A549 (cell line): ENCODE measurements around the gene TWIST1. TPM values are rescaled to one million over a fixed set of nuclear protein-coding genes. Genes with fewer than 3 reads are reported as not detected.

Source experiments
- ATAC-seq, 2 experiments: fragments of 200-7000 bp in 1 of 2; fragments of >200 bp in 1 of 2; cut with Nextera tagmentation in 1 of 2; cut with Tn5 transposase in 1 of 2; 3 replicates each; pipeline versions ENCODE4 v1.8.0 to v1.9.1; 2018 to 2020; ENCODE audit warnings: mild to moderate bottlenecking in 1 of 2, moderate library complexity in 1 of 2
- CTCF ChIA-PET: fragments of 300-600 bp; sonication (Branson Sonifier 250); formaldehyde crosslinking; extraction: SDS; loops from one replicate; lab custom pipeline; 2021; ENCODE audit warnings: antibody characterized with exemption, inconsistent platforms; lab: Yijun Ruan, JAX
- POLR2A ChIA-PET: fragments of 350-600 bp; formaldehyde crosslinking; extraction: SDS; loops from one replicate; lab custom pipeline; 2021; ENCODE audit warnings: antibody characterized with exemption, inconsistent platforms; lab: Yijun Ruan, JAX
- DNase-seq, 2 experiments: peaks; one replicate each; pipeline versions ENCODE4 v3.0.0 to v3.0.0-alpha.2; 2011 to 2016; ENCODE audit warnings: low read depth in 1 of 2, low spot score in 1 of 2
- FAIRE-seq: peaks from 2 replicates; lab custom pipeline; 2011; peaks lifted over from hg19 to GRCh38; lab: Jason Lieb, UNC
- H3K27ac ChIP-seq, 2 experiments: fragments of >200 bp; sonication (Bioruptor Twin); formaldehyde crosslinking; 3 replicates each; pipeline ENCODE4 v1.5.1; 2016 to 2017
- H3K4me1 ChIP-seq: fragments of >200 bp; sonication (Bioruptor Twin); formaldehyde crosslinking; 3 replicates; pipeline ENCODE4 v1.6.1; 2016
- H3K4me2 ChIP-seq: fragments of >200 bp; sonication (Bioruptor Twin); formaldehyde crosslinking; 3 replicates; pipeline ENCODE4 v1.6.1; 2016
- H3K4me3 ChIP-seq: fragments of >200 bp; sonication (Bioruptor Twin); formaldehyde crosslinking; 3 replicates; pipeline ENCODE4 v1.5.1; 2016
- H3K9me3 ChIP-seq: fragments of >200 bp; sonication (Bioruptor Twin); formaldehyde crosslinking; 3 replicates; pipeline ENCODE4 v1.6.1; 2016
- ATOH8 ChIP-seq: fragments of 250-450 bp; sonication (Bioruptor Pico); IDR thresholded peaks from 2 replicates; pipeline ENCODE4 v1.5.0; 2020; ENCODE audit warnings: low read depth, mild to moderate bottlenecking, moderate library complexity
- CBX8 ChIP-seq: fragments of 200-600 bp; sonication (generic); IDR thresholded peaks from 2 replicates; pipeline ENCODE4 v1.6.1; 2016
- CEBPB ChIP-seq, 2 experiments: fragments of >200 bp in 1 of 2; sonication (Bioruptor Twin) in 1 of 2; formaldehyde crosslinking in 1 of 2; IDR thresholded peaks; 2 replicates each; pipeline ENCODE4 v1.6.1; 2012 to 2016
- CHD4 ChIP-seq: fragments of 200-600 bp; sonication (generic); IDR thresholded peaks from 2 replicates; pipeline ENCODE4 v1.6.1; 2016; ENCODE audit warnings: antibody characterized with exemption, mild to moderate bottlenecking, borderline replicate concordance
- FOSB ChIP-seq: fragments of 250-450 bp; sonication (Bioruptor Pico); IDR thresholded peaks from 2 replicates; pipeline ENCODE4 v1.5.0; 2020; ENCODE audit warnings: mild to moderate bottlenecking, moderate library complexity
- HDAC2 ChIP-seq: fragments of 200-600 bp; sonication (generic); IDR thresholded peaks from 2 replicates; pipeline ENCODE4 v1.6.1; 2016
- HES2 ChIP-seq: fragments of >200 bp; sonication (Bioruptor Twin); formaldehyde crosslinking; IDR thresholded peaks from 2 replicates; pipeline ENCODE4 v1.6.1; 2016
- HEYL ChIP-seq: fragments of 250-450 bp; sonication (Bioruptor Pico); IDR thresholded peaks from 2 replicates; pipeline ENCODE4 v1.8.0; 2021; ENCODE audit warnings: mild to moderate bottlenecking, moderate library complexity
- HMGXB4 ChIP-seq: fragments of 250-450 bp; sonication (Bioruptor Pico); IDR thresholded peaks from 2 replicates; pipeline ENCODE4 v1.5.0; 2021; ENCODE audit warnings: mild to moderate bottlenecking, moderate library complexity, borderline replicate concordance
- HOXB13 ChIP-seq: fragments of 250-450 bp; sonication (Bioruptor Pico); IDR thresholded peaks from 2 replicates; pipeline ENCODE4 v1.5.0; 2020; ENCODE audit warnings: low read depth, mild to moderate bottlenecking, moderate library complexity
- MAFK ChIP-seq: fragments of 450-650 bp; IDR thresholded peaks from 2 replicates; pipeline ENCODE4 v1.6.1; 2014; ENCODE audit not compliant: partially characterized antibody
- MAX ChIP-seq: IDR thresholded peaks from 2 replicates; pipeline ENCODE4 v1.6.1; 2012
- MAZ ChIP-seq: fragments of 150-350 bp; IDR thresholded peaks from 2 replicates; pipeline ENCODE4 v1.6.1; 2014; ENCODE audit warnings: antibody characterized with exemption, low read depth, low read length, borderline replicate concordance
- MYC ChIP-seq: IDR thresholded peaks from 2 replicates; pipeline ENCODE4 v1.6.1; 2012; ENCODE audit warnings: mild to moderate bottlenecking, inconsistent platforms, low read length, improper control_type of control experiment, borderline replicate concordance
- NFE2L2 ChIP-seq: fragments of 150-350 bp; conservative IDR thresholded peaks from 2 replicates; pipeline ENCODE4 v1.6.1; 2014; ENCODE audit warnings: low read length
- PHF8 ChIP-seq: fragments of 200-600 bp; sonication (generic); IDR thresholded peaks from 2 replicates; pipeline ENCODE4 v1.6.1; 2016; ENCODE audit warnings: low read depth, mild to moderate bottlenecking, antibody characterized with exemption, moderate library complexity, borderline replicate concordance
- POLR2AphosphoS2 ChIP-seq: conservative IDR thresholded peaks from 2 replicates; pipeline ENCODE4 v1.6.1; 2012; ENCODE audit warnings: low read length, improper control_type of control experiment, inconsistent platforms
- RAD21 ChIP-seq, 2 experiments: fragments of >200 bp in 1 of 2; sonication (Bioruptor Twin) in 1 of 2; formaldehyde crosslinking in 1 of 2; IDR thresholded peaks in 1 of 2; conservative IDR thresholded peaks in 1 of 2; 2 replicates in 1 of 2; 3 replicates in 1 of 2; pipeline ENCODE4 v1.6.1; 2012 to 2018; ENCODE audit warnings: inconsistent platforms in 1 of 2
- RNF2 ChIP-seq: fragments of 200-600 bp; sonication (generic); IDR thresholded peaks from 2 replicates; pipeline ENCODE4 v1.6.1; 2016; ENCODE audit warnings: low read depth, mild to moderate bottlenecking, antibody characterized with exemption, moderate library complexity, borderline replicate concordance
- SREBF2 ChIP-seq: fragments of 450-650 bp; IDR thresholded peaks from 2 replicates; pipeline ENCODE4 v1.6.1; 2014; ENCODE audit warnings: mild to moderate bottlenecking, moderate library complexity
- TFCP2L1 ChIP-seq: fragments of 250-450 bp; sonication (Bioruptor Pico); IDR thresholded peaks from 2 replicates; pipeline ENCODE4 v1.5.0; 2021; ENCODE audit warnings: mild to moderate bottlenecking
- ZSCAN20 ChIP-seq: fragments of 250-450 bp; sonication (Bioruptor Pico); IDR thresholded peaks from 2 replicates; pipeline ENCODE4 v1.8.0; 2022; ENCODE audit warnings: mild to moderate bottlenecking, moderate library complexity
- WGBS: methylation state at CpG from one replicate; pipeline ENCODE4 v1.1.6; 2017; ENCODE audit errors: missing lambda C conversion rate; 5-methylcytosine and 5-hydroxymethylcytosine counted together
- polyA plus RNA-seq, 4 experiments: library from polyadenylated mRNA; depleted of rRNA in 3 of 4; stranded (reverse); fragments of >200 nt; fragmentation: RNase III in 1 of 4; extraction: RNeasy Plus Mini Kit Qiagen cat#74134 plus additional on column Dnase treatment in 1 of 4; gene quantifications; 2 replicates in 3 of 4; 3 replicates in 1 of 4; pipeline ENCODE4 v1.2.3, GENCODE V29; 2011 to 2017

The TWIST1 gene
- polyA plus RNA-seq, 2 of the 4 experiments (the other 2 are of a cell fraction), result 0.61 to 1.3 TPM

- TF ChIP-seq HMGXB4 (CRISPR knock-in tag), result no peak
- no peak for TF ChIP-seq CBX8
- TF ChIP-seq MAX, result no peak
- no peak for TF ChIP-seq HEYL (CRISPR knock-in tag)
Observed at GRCh38 chr7:19080093-19080492, 37.3 kb downstream of the TWIST1 start (continued).

- ATAC-seq, result no peak
- H3K4me3 ChIP-seq, result no peak overlapping the region; the same call in 2 of the 3 replicates
- H3K4me1 ChIP-seq, result no peaks in the 10 kb centered on the region
- POLR2A ChIA-PET, result no interaction called here
- 3% methylated on average over 4 of the region's 4 CpGs for WGBS
- no peak for FAIRE-seq
- H3K4me2 ChIP-seq, result peak overlapping the region; percentile 43; the same call in 1 of the 3 replicates
- no peaks in the 10 kb centered on the region for H3K9me3 ChIP-seq
- peak overlapping the region in 1 of 2 experiments; percentile 27; a peak in 1 of 6 replicates for H3K27ac ChIP-seq
- DNase-seq, result no peak
- CTCF ChIA-PET, result interaction anchor here (0.7 to 1.0 kb wide), 2 partner anchors 12 to 27 kb away, joined by 3 to 4 read pairs; no protein-coding TSS in a partner anchor
- TF ChIP-seq CEBPB (IDR thresholded peaks at IDR 0.05), result 0 out of 4 replicates have a peak, but pooled peaks of 1 of the 2 experiments have one; percentile 33
- no peak for TF ChIP-seq NFE2L2
- TF ChIP-seq HDAC2, result no peak
Observed at GRCh38 chr7:19079066-19079465, 38.4 kb downstream of the TWIST1 start.

- ChIA-PET CTCF (no interaction called here), POLR2A (no interaction called here)
- no peak overlapping the region for H3K4me2 ChIP-seq
- TF ChIP-seq CEBPB (IDR thresholded peaks at IDR 0.05) (no peak), HOXB13 (CRISPR knock-in tag) (no peak), MYC (no peak)
- H3K9me3 ChIP-seq, result no peaks in the 10 kb centered on the region
- FAIRE-seq, result no peak
- H3K4me1 ChIP-seq, result no peaks in the 10 kb centered on the region
- ATAC-seq, result no peak
- peak in 1 of 2 experiments; percentile 4 for DNase-seq
- no peak overlapping the region for H3K27ac ChIP-seq
- WGBS, result 26% methylated on average over 1 of the region's 1 CpG
- no peak overlapping the region for H3K4me3 ChIP-seq
Observed at GRCh38 chr7:19069842-19070241, 47.6 kb downstream of the TWIST1 start.

GRCh38 chr7:19066170-19066569 is 51.3 kb downstream of the TWIST1 start:
- FAIRE-seq, result no peak
- ATAC-seq, result no peak

More at GRCh38 chr7:19066170-19066569, 51.3 kb downstream of the TWIST1 start:
- no peak overlapping the region for H3K4me2 ChIP-seq
- WGBS, result 28% methylated on average over 2 of the region's 2 CpGs
- H3K9me3 ChIP-seq, result no peaks in the 10 kb centered on the region
- no peak overlapping the region for H3K4me3 ChIP-seq
- no peak for DNase-seq
- POLR2A ChIA-PET, result no interaction called here
- no peak overlapping the region for H3K27ac ChIP-seq
- TF ChIP-seq TFCP2L1 (CRISPR knock-in tag) (no peak), ZSCAN20 (CRISPR knock-in tag) (no peak), POLR2AphosphoS2 (no peak), NFE2L2 (no peak), MAFK (no peak), FOSB (CRISPR knock-in tag) (no peak), HES2 (no peak), CHD4 (no peak), PHF8 (no peak), MAX (no peak), RNF2 (no peak), HDAC2 (no peak), MYC (no peak), SREBF2 (no peak), RAD21 (conservative IDR thresholded peaks at IDR 0.05 in 1 of 2, IDR thresholded peaks at IDR 0.05 in 1 of 2) (no peak), HEYL (CRISPR knock-in tag) (no peak), ATOH8 (no peak), CBX8 (no peak), MAZ (no peak)
- CTCF ChIA-PET, result no interaction called here
- H3K4me1 ChIP-seq, result no peaks in the 10 kb centered on the region
